Parathyroid adenoma (tissue), 2 donors: Measurements from ENCODE around the gene AHCY.
"Not testable (repeated sequence)": the region's sequence is repeated elsewhere in the genome, so short reads cannot be mapped to it uniquely, and the experiment has no call there.

ENCODE experiments used
- H2AFZ ChIP-seq: fragments of 300-600 bp; sonication (generic); one replicate; pipeline ENCODE4 v1.7.0; 2017; ENCODE audit warnings: antibody characterized with exemption, mild to moderate bottlenecking
- H3K27ac ChIP-seq: fragments of 300-600 bp; sonication (generic); one replicate; pipeline ENCODE4 v1.7.0; 2017
- H3K27me3 ChIP-seq: fragments of 300-600 bp; sonication (generic); one replicate; pipeline ENCODE4 v1.7.0; 2017; ENCODE audit warnings: low read length; ENCODE audit not compliant: control insufficient read depth, insufficient read depth
- H3K36me3 ChIP-seq: fragments of 300-600 bp; sonication (generic); one replicate; pipeline ENCODE4 v1.7.0; 2017; ENCODE audit warnings: low read length; ENCODE audit not compliant: control insufficient read depth, insufficient read depth
- H3K4me1 ChIP-seq: fragments of 300-600 bp; sonication (generic); one replicate; pipeline ENCODE4 v1.7.0; 2017; ENCODE audit warnings: control low read depth
- H3K4me2 ChIP-seq: fragments of 300-600 bp; sonication (generic); one replicate; pipeline ENCODE4 v1.7.0; 2017; ENCODE audit warnings: low read length
- H3K4me3 ChIP-seq: fragments of 300-600 bp; sonication (generic); one replicate; pipeline ENCODE4 v1.7.0; 2017; ENCODE audit warnings: low read depth, low read length
- H3K79me2 ChIP-seq: fragments of 300-600 bp; sonication (generic); one replicate; pipeline ENCODE4 v1.7.0; 2017; ENCODE audit warnings: control low read depth
- H3K9ac ChIP-seq: fragments of 300-600 bp; sonication (generic); one replicate; pipeline ENCODE4 v1.7.0; 2017; ENCODE audit warnings: mild to moderate bottlenecking
- H3K9me3 ChIP-seq: fragments of 300-600 bp; sonication (generic); one replicate; pipeline ENCODE4 v1.7.0; 2017; ENCODE audit warnings: low read length; ENCODE audit not compliant: control insufficient read depth
- TF ChIP-seq, protein P1 (sequence below): fragments of 300-600 bp; sonication (generic); IDR thresholded peaks from one replicate; pipeline ENCODE4 v1.7.0; 2017; ENCODE audit warnings: antibody characterized with exemption, mild to moderate bottlenecking
- donor health status: primary hyperparathyroidism.

The AHCY gene

GRCh38 chr20:34264141-34264540 lies 39.0 kb downstream of the AHCY start:
- Histone ChIP-seq H2AFZ (no peak overlapping the region), H3K9ac (no peak overlapping the region), H3K9me3 (no peaks in the 10 kb centered on the region), H3K4me1 (no peaks in the 10 kb centered on the region), H3K4me2 (no peak overlapping the region), H3K27me3 (no peaks in the 10 kb centered on the region), H3K36me3 (no peaks in the 10 kb centered on the region), H3K79me2 (no peaks in the 10 kb centered on the region), H3K27ac (no peak overlapping the region), H3K4me3 (no peak overlapping the region)
- TF ChIP-seq, protein P1, sequence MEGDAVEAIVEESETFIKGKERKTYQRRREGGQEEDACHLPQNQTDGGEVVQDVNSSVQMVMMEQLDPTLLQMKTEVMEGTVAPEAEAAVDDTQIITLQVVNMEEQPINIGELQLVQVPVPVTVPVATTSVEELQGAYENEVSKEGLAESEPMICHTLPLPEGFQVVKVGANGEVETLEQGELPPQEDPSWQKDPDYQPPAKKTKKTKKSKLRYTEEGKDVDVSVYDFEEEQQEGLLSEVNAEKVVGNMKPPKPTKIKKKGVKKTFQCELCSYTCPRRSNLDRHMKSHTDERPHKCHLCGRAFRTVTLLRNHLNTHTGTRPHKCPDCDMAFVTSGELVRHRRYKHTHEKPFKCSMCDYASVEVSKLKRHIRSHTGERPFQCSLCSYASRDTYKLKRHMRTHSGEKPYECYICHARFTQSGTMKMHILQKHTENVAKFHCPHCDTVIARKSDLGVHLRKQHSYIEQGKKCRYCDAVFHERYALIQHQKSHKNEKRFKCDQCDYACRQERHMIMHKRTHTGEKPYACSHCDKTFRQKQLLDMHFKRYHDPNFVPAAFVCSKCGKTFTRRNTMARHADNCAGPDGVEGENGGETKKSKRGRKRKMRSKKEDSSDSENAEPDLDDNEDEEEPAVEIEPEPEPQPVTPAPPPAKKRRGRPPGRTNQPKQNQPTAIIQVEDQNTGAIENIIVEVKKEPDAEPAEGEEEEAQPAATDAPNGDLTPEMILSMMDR: no peak

DNA sequence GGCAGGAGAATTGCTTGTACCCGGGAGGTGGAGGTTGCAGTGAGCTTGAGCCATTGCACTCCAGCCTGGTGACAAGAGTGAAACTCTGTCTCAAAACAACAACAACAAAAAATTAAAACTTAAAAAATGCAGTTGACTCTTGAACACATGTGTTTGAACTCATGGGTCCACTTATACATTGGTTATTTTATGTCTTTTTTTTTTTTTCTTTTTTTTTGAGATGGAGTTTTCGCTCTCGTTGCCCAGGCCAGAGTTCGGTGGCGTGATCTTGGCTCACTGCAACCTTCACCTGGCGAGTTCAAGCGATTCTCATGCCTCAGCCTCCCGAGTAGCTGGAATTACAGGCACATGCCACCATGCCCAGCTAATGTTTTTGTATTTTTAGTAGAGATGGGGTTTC lies 39.7 kb downstream of the AHCY start:
- H3K4me2 ChIP-seq, H3K4me1 ChIP-seq, H3K27me3 ChIP-seq, H3K9ac ChIP-seq, H3K27ac ChIP-seq, H2AFZ ChIP-seq, H3K4me3 ChIP-seq, H3K9me3 ChIP-seq, H3K79me2 ChIP-seq, H3K36me3 ChIP-seq: not testable (repeated sequence)

DNA sequence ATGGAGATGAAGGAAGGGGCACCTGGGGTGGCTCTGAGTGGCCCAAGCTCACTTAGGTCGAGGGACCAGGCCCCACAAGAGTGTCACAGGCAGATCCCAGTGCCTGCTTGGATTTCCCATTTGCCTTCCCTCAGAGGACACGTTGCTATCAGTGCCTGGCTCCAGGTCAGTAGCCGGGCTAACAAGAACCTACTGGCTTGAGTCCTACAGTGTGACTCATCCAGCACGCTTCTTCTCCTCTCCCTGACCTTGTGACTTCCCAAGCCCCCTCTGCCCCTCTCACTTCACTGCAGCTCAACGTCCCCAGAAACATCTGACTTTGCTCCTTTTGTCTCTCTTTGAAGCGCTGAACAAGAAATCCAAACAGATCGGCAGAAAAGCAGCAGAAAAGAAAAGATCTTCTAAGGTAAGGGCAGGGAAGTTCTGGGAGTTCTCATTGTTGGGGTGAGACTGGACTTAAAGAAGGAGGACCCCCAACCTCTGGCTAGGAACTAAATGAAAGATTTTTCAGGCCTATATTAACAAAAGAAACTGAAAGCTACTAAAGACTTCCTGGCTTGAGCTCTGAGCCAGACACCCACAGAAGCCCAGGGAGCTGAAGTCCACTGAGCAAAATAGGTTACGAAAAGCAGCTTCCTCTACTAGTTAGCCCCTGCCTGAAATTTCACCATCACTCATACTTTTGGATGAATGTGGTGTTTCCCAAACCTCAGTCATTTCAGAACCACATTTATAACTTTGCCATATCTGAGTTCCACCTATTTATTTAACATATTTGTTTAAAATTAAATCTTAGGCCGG lies 40.5 kb downstream of the AHCY start:
- H3K4me1 ChIP-seq: no peaks in the 10 kb centered on the region
- no peak overlapping the region for H3K4me3 ChIP-seq
- no peaks in the 10 kb centered on the region for H3K36me3 ChIP-seq
- no peaks in the 10 kb centered on the region for H3K9me3 ChIP-seq
- H3K79me2 ChIP-seq: no peaks in the 10 kb centered on the region
- H3K27ac ChIP-seq: no peak overlapping the region
- H2AFZ ChIP-seq: no peak overlapping the region
- no peak overlapping the region for H3K9ac ChIP-seq
- no peaks in the 10 kb centered on the region for H3K27me3 ChIP-seq
- TF ChIP-seq, protein P1: no peak
- no peak overlapping the region for H3K4me2 ChIP-seq

- H3K4me2 ChIP-seq: no peak overlapping the region
- H3K9me3 ChIP-seq: no peaks in the 10 kb centered on the region
- H2AFZ ChIP-seq: no peak overlapping the region
- no peak overlapping the region for H3K27ac ChIP-seq
- H3K4me3 ChIP-seq: no peak overlapping the region
- no peaks in the 10 kb centered on the region for H3K79me2 ChIP-seq
- H3K9ac ChIP-seq: no peak overlapping the region
- no peaks in the 10 kb centered on the region for H3K36me3 ChIP-seq
- no peaks in the 10 kb centered on the region for H3K27me3 ChIP-seq
- no peaks in the 10 kb centered on the region for H3K4me1 ChIP-seq
- TF ChIP-seq, protein P1: no peak
Observed at GRCh38 chr20:34260208-34260942, 42.8 kb downstream of the AHCY start.

- H3K36me3 ChIP-seq: no peaks in the 10 kb centered on the region
- no peak overlapping the region for H3K27ac ChIP-seq
- no peak overlapping the region for H3K9ac ChIP-seq
- no peak overlapping the region for H2AFZ ChIP-seq
- H3K4me1 ChIP-seq: no peaks in the 10 kb centered on the region
- no peaks in the 10 kb centered on the region for H3K79me2 ChIP-seq
- no peak overlapping the region for H3K4me2 ChIP-seq
- no peaks in the 10 kb centered on the region for H3K27me3 ChIP-seq
- H3K4me3 ChIP-seq: no peak overlapping the region
- TF ChIP-seq, protein P1: no peak
- H3K9me3 ChIP-seq: no peaks in the 10 kb centered on the region
Observed at GRCh38 chr20:34256629-34257124, 46.5 kb downstream of the AHCY start.
